GM06990 (cell line): ENCODE measurements around the gene ZNF200.

ENCODE experiments used
- DNase-seq: peaks from one replicate; pipeline ENCODE4 v3.0.0-alpha.2; 2011; ENCODE audit not compliant: insufficient read length; ENCODE audit errors: extremely low read depth
- H3K27me3 ChIP-seq: replicated peaks from 2 replicates; pipeline ENCODE4 v1.6.0; 2011; ENCODE audit warnings: low read length; ENCODE audit not compliant: control insufficient read depth, insufficient read depth
- H3K36me3 ChIP-seq: 2 replicates; pipeline ENCODE4 v1.5.1; 2011; ENCODE audit warnings: low read length; ENCODE audit not compliant: control insufficient read depth, insufficient read depth
- H3K4me3 ChIP-seq: replicated peaks from 2 replicates; pipeline ENCODE4 v1.5.1; 2011; ENCODE audit warnings: low read depth, mild to moderate bottlenecking, control low read depth, low read length
- CTCF ChIP-seq: IDR thresholded peaks from 2 replicates; pipeline ENCODE4 v1.5.1; 2011; ENCODE audit warnings: low read length, control low read depth, mild to moderate bottlenecking, inconsistent platforms; ENCODE audit not compliant: insufficient read depth, poor library complexity, severe bottlenecking

The ZNF200 gene

GRCh38 chr16:3175157-3176093 is 59.5 kb downstream of the ZNF200 start:
- TF ChIP-seq CTCF, result no peak
- H3K36me3 ChIP-seq, result no peaks in the 10 kb centered on the region
- H3K4me3 ChIP-seq, result peak overlapping the region; percentile 14
- DNase-seq, result peak; percentile 74
- H3K27me3 ChIP-seq, result no peaks in the 10 kb centered on the region; the same call in none of the 2 replicates

GRCh38 chr16:3174618-3175148 is 60.3 kb downstream of the ZNF200 start:
- no peak for DNase-seq
- Histone ChIP-seq H3K27me3 (no peaks in the 10 kb centered on the region; the same call in 1 of the 2 replicates), H3K36me3 (no peaks in the 10 kb centered on the region), H3K4me3 (peak overlapping the region; percentile 14)
- TF ChIP-seq CTCF, result no peak

GRCh38 chr16:3173892-3174617 is 60.9 kb downstream of the ZNF200 start:
- peak; percentile 71 for DNase-seq
- H3K4me3 ChIP-seq, result peak overlapping the region; percentile 35
- no peaks in the 10 kb centered on the region for H3K36me3 ChIP-seq
- H3K27me3 ChIP-seq, result no peaks in the 10 kb centered on the region
- peak; percentile 72 for TF ChIP-seq CTCF
